ENCODE data around the gene IDI1. TPM values are rescaled to one million over a fixed set of nuclear protein-coding genes. Genes with fewer than 3 reads are reported as not detected.
"Not testable (repeated sequence)": the region's sequence is repeated elsewhere in the genome, so short reads cannot be mapped to it uniquely, and the experiment has no call there.

The IDI1 gene
- total RNA-seq, 1 experiment from 2014 or later, result 105 TPM

- in situ Hi-C loops (cut with HindIII; ENCODE audit: low pct_unique_long_range_greater_than_20kb, low sequenced_read_pairs), result no loop called here
- DNase-seq (ENCODE audit: low read depth), result no peak
These were observed 4.8 kb downstream of the IDI1 start for GRCh38 chr10:1044146-1044545.

GRCh38 chr10:1043532-1043995, 5.4 kb downstream of the IDI1 start:
- DNase-seq (ENCODE audit: low read depth), result no peak
- in situ Hi-C loops (cut with HindIII; ENCODE audit: low pct_unique_long_range_greater_than_20kb, low sequenced_read_pairs), result no loop called here

- DNase-seq (ENCODE audit: low read depth), result no peak
- in situ Hi-C loops (cut with HindIII; ENCODE audit: low pct_unique_long_range_greater_than_20kb, low sequenced_read_pairs), result no loop called here
These were observed 7.4 kb downstream of the IDI1 start for GRCh38 chr10:1041514-1041913.

- in situ Hi-C loops (cut with HindIII; ENCODE audit: low pct_unique_long_range_greater_than_20kb, low sequenced_read_pairs), result no loop called here
- DNase-seq (ENCODE audit: low read depth), result no peak
These were observed 8.8 kb downstream of the IDI1 start for GRCh38 chr10:1040133-1040532.

- in situ Hi-C loops (cut with HindIII; ENCODE audit: low pct_unique_long_range_greater_than_20kb, low sequenced_read_pairs); DNase-seq (ENCODE audit: low read depth): not testable (repeated sequence)
These were observed 10.2 kb downstream of the IDI1 start for GRCh38 chr10:1038769-1039168.

- in situ Hi-C loops (cut with HindIII; ENCODE audit: low pct_unique_long_range_greater_than_20kb, low sequenced_read_pairs), result no loop called here
These were observed 11.8 kb downstream of the IDI1 start for GRCh38 chr10:1037098-1037497.

GRCh38 chr10:1036341-1036791, 12.6 kb downstream of the IDI1 start:
- in situ Hi-C loops (cut with HindIII; ENCODE audit: low pct_unique_long_range_greater_than_20kb, low sequenced_read_pairs), result no loop called here
- peak; percentile 48 for DNase-seq (ENCODE audit: low read depth)

More at GRCh38 chr10:1037098-1037497, 11.8 kb downstream of the IDI1 start:
- no peak for DNase-seq (ENCODE audit: low read depth)

- in situ Hi-C loops (cut with HindIII; ENCODE audit: low pct_unique_long_range_greater_than_20kb, low sequenced_read_pairs), result no loop called here
- no peak for DNase-seq (ENCODE audit: low read depth)
These were observed 13.7 kb downstream of the IDI1 start for GRCh38 chr10:1035201-1035600.

- no peak for DNase-seq (ENCODE audit: low read depth)
- in situ Hi-C loops (cut with HindIII; ENCODE audit: low pct_unique_long_range_greater_than_20kb, low sequenced_read_pairs), result no loop called here
These were observed 14.2 kb downstream of the IDI1 start for GRCh38 chr10:1034758-1035157.

- in situ Hi-C loops (cut with HindIII; ENCODE audit: low pct_unique_long_range_greater_than_20kb, low sequenced_read_pairs), result no loop called here
- no peak for DNase-seq (ENCODE audit: low read depth)
These were observed 15.3 kb downstream of the IDI1 start for GRCh38 chr10:1033601-1034000.

- in situ Hi-C loops (cut with HindIII; ENCODE audit: low pct_unique_long_range_greater_than_20kb, low sequenced_read_pairs), result no loop called here
- DNase-seq (ENCODE audit: low read depth), result no peak
These were observed 19.1 kb downstream of the IDI1 start for GRCh38 chr10:1029838-1030237.

- in situ Hi-C loops (cut with HindIII; ENCODE audit: low pct_unique_long_range_greater_than_20kb, low sequenced_read_pairs), result no loop called here
- DNase-seq (ENCODE audit: low read depth), result no peak
These were observed 22.3 kb downstream of the IDI1 start for GRCh38 chr10:1026578-1026977.

GRCh38 chr10:1025683-1026082, 23.2 kb downstream of the IDI1 start, which contains the start of gene IDI2:
TSS of gene IDI2 (minus strand) at chr10:1025859. CDS start at chr10:1024723, 1,136 bp downstream.
- in situ Hi-C loops (cut with HindIII; ENCODE audit: low pct_unique_long_range_greater_than_20kb, low sequenced_read_pairs), result no loop called here
- no peak for DNase-seq (ENCODE audit: low read depth)

GRCh38 chr10:1024103-1024502, 24.8 kb downstream of the IDI1 start:
- in situ Hi-C loops (cut with HindIII; ENCODE audit: low pct_unique_long_range_greater_than_20kb, low sequenced_read_pairs), result no loop called here

GRCh38 chr10:1022413-1022812, 26.5 kb downstream of the IDI1 start:
- DNase-seq (ENCODE audit: low read depth), result no peak
- in situ Hi-C loops (cut with HindIII; ENCODE audit: low pct_unique_long_range_greater_than_20kb, low sequenced_read_pairs), result no loop called here

More at GRCh38 chr10:1024103-1024502, 24.8 kb downstream of the IDI1 start:
- no peak for DNase-seq (ENCODE audit: low read depth)

- no peak for DNase-seq (ENCODE audit: low read depth)
- in situ Hi-C loops (cut with HindIII; ENCODE audit: low pct_unique_long_range_greater_than_20kb, low sequenced_read_pairs), result no loop called here
These were observed 28.0 kb downstream of the IDI1 start for GRCh38 chr10:1020958-1021357.

- DNase-seq (ENCODE audit: low read depth), result no peak
- in situ Hi-C loops (cut with HindIII; ENCODE audit: low pct_unique_long_range_greater_than_20kb, low sequenced_read_pairs), result no loop called here
These were observed 28.5 kb downstream of the IDI1 start for GRCh38 chr10:1020460-1020859.

GRCh38 chr10:1019362-1019761, 29.6 kb downstream of the IDI1 start:
- DNase-seq (ENCODE audit: low read depth), result no peak
- in situ Hi-C loops (cut with HindIII; ENCODE audit: low pct_unique_long_range_greater_than_20kb, low sequenced_read_pairs), result no loop called here

GRCh38 chr10:1015688-1016087, 33.2 kb downstream of the IDI1 start:
- in situ Hi-C loops (cut with HindIII; ENCODE audit: low pct_unique_long_range_greater_than_20kb, low sequenced_read_pairs), result no loop called here
- DNase-seq (ENCODE audit: low read depth), result no peak

- in situ Hi-C loops (cut with HindIII; ENCODE audit: low pct_unique_long_range_greater_than_20kb, low sequenced_read_pairs), result no loop called here
- no peak for DNase-seq (ENCODE audit: low read depth)
These were observed 37.2 kb downstream of the IDI1 start for GRCh38 chr10:1011696-1012095.

GRCh38 chr10:1010703-1011102, 38.2 kb downstream of the IDI1 start:
- in situ Hi-C loops (cut with HindIII; ENCODE audit: low pct_unique_long_range_greater_than_20kb, low sequenced_read_pairs), result no loop called here
- DNase-seq (ENCODE audit: low read depth), result no peak

Data from Caki2 (cell line).